WERI-Rb-1 (cell line): Measurements from ENCODE around the gene GGTA1.

Experiments used
- DNase-seq: peaks from one replicate; pipeline ENCODE4 v3.0.0-alpha.2; 2020
- H3K27ac ChIP-seq: fragments of 250-450 bp; sonication (Bioruptor Pico); 2 replicates; pipeline ENCODE4 v1.5.1; 2020; ENCODE audit warnings: mild to moderate bottlenecking, moderate library complexity
- H3K27me3 ChIP-seq: fragments of 250-450 bp; sonication (Bioruptor Pico); 2 replicates; pipeline ENCODE4 v1.5.1; 2021; ENCODE audit warnings: mild to moderate bottlenecking, low read depth, moderate library complexity; ENCODE audit not compliant: insufficient read depth, severe bottlenecking
- H3K36me3 ChIP-seq: fragments of 250-450 bp; sonication (Bioruptor Pico); 2 replicates; pipeline ENCODE4 v1.5.1; 2020; ENCODE audit warnings: mild to moderate bottlenecking, moderate library complexity
- H3K4me3 ChIP-seq: 2 replicates; pipeline ENCODE4 v1.5.1; 2011; ENCODE audit warnings: low read depth, mild to moderate bottlenecking, control low read depth, low read length
- H3K9me3 ChIP-seq: fragments of 250-450 bp; sonication (Bioruptor Pico); 2 replicates; pipeline ENCODE4 v1.5.1; 2021; ENCODE audit warnings: mild to moderate bottlenecking, moderate library complexity; ENCODE audit not compliant: severe bottlenecking
- CTCF ChIP-seq: IDR thresholded peaks from 2 replicates; pipeline ENCODE4 v1.5.1; 2011; ENCODE audit warnings: low read depth, mild to moderate bottlenecking, control low read depth, inconsistent platforms, low read length

The GGTA1 gene

GRCh38 chr9:121485623-121486022 is 14.0 kb downstream of the GGTA1 start:
- Histone ChIP-seq H3K36me3 (no peaks in the 10 kb centered on the region), H3K4me3 (no peak overlapping the region), H3K9me3 (no peaks in the 10 kb centered on the region), H3K27ac (no peak overlapping the region), H3K27me3 (no peaks in the 10 kb centered on the region)
- no peak for DNase-seq
- no peak for TF ChIP-seq CTCF

GRCh38 chr9:121484651-121485446 is 14.8 kb downstream of the GGTA1 start:
- TF ChIP-seq CTCF, result no peak
- H3K9me3 ChIP-seq, result no peaks in the 10 kb centered on the region
- H3K4me3 ChIP-seq, result no peak overlapping the region
- no peak overlapping the region for H3K27ac ChIP-seq
- DNase-seq, result no peak
- H3K27me3 ChIP-seq, result no peaks in the 10 kb centered on the region
- H3K36me3 ChIP-seq, result no peaks in the 10 kb centered on the region

GRCh38 chr9:121483473-121484031 is 16.1 kb downstream of the GGTA1 start:
- Histone ChIP-seq H3K27ac (no peak overlapping the region), H3K9me3 (no peaks in the 10 kb centered on the region), H3K4me3 (no peak overlapping the region), H3K27me3 (no peaks in the 10 kb centered on the region), H3K36me3 (no peaks in the 10 kb centered on the region)
- no peak for TF ChIP-seq CTCF
- no peak for DNase-seq

- H3K9me3 ChIP-seq, result no peaks in the 10 kb centered on the region
- H3K27me3 ChIP-seq, result no peaks in the 10 kb centered on the region
- DNase-seq, result no peak
- no peak overlapping the region for H3K4me3 ChIP-seq
- TF ChIP-seq CTCF, result no peak
- no peaks in the 10 kb centered on the region for H3K36me3 ChIP-seq
- no peak overlapping the region for H3K27ac ChIP-seq
Measured at GRCh38 chr9:121483049-121483448, 16.6 kb downstream of the GGTA1 start.

GRCh38 chr9:121478816-121479676 is 20.6 kb downstream of the GGTA1 start:
- TF ChIP-seq CTCF, result no peak
- no peaks in the 10 kb centered on the region for H3K27me3 ChIP-seq
- no peak overlapping the region for H3K27ac ChIP-seq
- no peaks in the 10 kb centered on the region for H3K36me3 ChIP-seq
- H3K4me3 ChIP-seq, result no peak overlapping the region
- H3K9me3 ChIP-seq, result no peaks in the 10 kb centered on the region
- DNase-seq, result no peak
